ENCODE data around the gene DLG1. TPM values are rescaled to one million over a fixed set of nuclear protein-coding genes. Genes with fewer than 3 reads are reported as not detected.

Gene DLG1
- total and polyA plus RNA-seq, 2 experiments from 2014 or later = 54.8 to 128 TPM

DNA sequence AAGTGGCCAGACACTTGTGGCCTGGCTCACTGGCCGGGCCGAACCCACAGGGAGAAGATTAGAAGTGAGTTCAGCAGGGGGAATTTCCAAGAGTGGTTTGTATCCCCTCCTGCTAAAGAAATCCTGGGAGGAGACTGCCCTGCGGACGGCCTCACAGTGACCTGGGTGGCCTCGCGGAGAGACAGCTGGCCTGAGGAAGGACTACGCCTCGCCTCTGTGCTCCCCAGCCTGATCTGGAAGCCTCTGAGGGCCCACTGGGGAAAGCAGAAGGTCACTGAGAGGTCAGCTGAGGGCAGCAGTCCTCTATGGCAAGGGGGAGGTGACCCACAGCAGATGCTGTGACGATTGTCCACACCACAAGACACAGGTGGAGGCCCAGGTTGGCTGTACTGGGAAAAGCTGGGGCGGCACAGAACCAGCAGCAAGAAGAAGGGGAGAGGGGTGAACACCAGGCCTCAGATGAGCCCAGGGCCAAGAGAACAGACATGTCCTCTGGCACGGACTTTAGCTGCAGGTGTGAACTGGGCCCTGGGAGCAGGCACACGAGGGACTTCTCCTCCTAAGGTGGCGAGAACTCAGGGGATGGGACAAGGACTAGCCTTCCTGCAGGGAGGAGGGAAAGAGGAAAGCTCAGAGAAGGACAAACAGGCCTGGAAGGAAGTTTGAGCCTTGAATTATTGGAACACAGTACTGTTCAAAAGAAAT lies 37.2 kb upstream of the DLG1 start:
- TF ChIP-seq, protein P1, sequence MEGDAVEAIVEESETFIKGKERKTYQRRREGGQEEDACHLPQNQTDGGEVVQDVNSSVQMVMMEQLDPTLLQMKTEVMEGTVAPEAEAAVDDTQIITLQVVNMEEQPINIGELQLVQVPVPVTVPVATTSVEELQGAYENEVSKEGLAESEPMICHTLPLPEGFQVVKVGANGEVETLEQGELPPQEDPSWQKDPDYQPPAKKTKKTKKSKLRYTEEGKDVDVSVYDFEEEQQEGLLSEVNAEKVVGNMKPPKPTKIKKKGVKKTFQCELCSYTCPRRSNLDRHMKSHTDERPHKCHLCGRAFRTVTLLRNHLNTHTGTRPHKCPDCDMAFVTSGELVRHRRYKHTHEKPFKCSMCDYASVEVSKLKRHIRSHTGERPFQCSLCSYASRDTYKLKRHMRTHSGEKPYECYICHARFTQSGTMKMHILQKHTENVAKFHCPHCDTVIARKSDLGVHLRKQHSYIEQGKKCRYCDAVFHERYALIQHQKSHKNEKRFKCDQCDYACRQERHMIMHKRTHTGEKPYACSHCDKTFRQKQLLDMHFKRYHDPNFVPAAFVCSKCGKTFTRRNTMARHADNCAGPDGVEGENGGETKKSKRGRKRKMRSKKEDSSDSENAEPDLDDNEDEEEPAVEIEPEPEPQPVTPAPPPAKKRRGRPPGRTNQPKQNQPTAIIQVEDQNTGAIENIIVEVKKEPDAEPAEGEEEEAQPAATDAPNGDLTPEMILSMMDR (IDR thresholded peaks at IDR 0.05; ENCODE audit: poor library complexity) = no peak
- TF ChIP-seq EZH2 (IDR thresholded peaks at IDR 0.05; ENCODE audit: borderline replicate concordance) (no peak), EZH2phosphoT487 (IDR thresholded peaks at IDR 0.05; ENCODE audit: low read depth, severe bottlenecking, unreplicated experiment) (no peak)
- H3K9me3 ChIP-seq (ENCODE audit: low read depth) = no peaks in the 10 kb centered on the region
- H3K9me2 ChIP-seq (replicated peaks; ENCODE audit: insufficient read depth) = no peaks in the 10 kb centered on the region
- H4K20me1 ChIP-seq (ENCODE audit: insufficient read depth, poor library complexity, severe bottlenecking) = no peaks in the 10 kb centered on the region
- no peak overlapping the region for H3K4me2 ChIP-seq
- 76% methylated on average over 11 of the region's 13 CpGs for WGBS (ENCODE audit: low lambda C conversion rate, missing lambda C conversion rate)
- no peak for DNase-seq (ENCODE audit: low spot score)
- H3K36me3 ChIP-seq (replicated peaks; ENCODE audit: insufficient read depth, low read depth) = no peaks in the 10 kb centered on the region
- no peak overlapping the region for H2AFZ ChIP-seq
- H3K79me2 ChIP-seq = no peaks in the 10 kb centered on the region
- H3K4me3 ChIP-seq = no peak overlapping the region
- peaks cover 26% of the 10 kb centered on the region for H3K4me1 ChIP-seq (ENCODE audit: insufficient read depth)
- no peak overlapping the region for H3K27ac ChIP-seq
- H3K27me3 ChIP-seq = no peaks in the 10 kb centered on the region

DNA sequence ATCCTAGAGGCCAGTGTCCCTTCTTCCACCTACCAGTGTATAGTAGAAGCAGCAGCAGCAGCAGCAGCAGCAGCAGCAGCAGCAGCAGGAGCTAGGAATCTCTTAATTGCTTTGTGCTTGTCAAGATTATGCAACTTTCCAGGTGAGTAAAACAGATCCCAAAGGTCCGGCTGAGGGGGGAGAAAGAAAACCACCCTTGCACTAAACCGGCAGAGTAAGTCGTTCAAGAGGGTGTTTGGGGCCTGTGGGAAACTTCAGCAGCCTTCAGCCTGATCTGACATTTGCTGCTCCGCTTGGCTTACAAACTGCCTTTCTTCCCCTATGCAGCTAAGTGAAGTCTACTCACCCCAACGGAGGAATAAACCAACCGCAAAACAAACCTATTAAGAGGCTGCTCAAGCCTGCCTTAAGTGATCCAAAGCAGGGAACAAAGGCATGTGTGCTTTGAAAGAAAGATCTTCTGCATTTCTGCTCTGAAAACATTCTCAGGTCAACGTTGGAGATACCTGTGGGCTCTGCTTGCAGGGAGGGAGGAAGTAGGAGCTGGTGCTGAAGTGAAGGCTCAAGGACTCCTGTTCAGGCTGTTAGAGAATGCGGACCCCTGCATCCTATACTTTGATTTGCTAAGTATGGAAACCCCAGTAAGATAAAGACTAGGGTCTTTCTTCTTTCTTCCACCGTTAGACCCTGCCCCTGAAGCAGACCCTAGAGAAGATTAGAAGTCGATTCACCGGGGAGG lies 35.7 kb upstream of the DLG1 start:
- Histone ChIP-seq H3K79me2 (no peaks in the 10 kb centered on the region), H4K20me1 (ENCODE audit: insufficient read depth, poor library complexity, severe bottlenecking) (no peaks in the 10 kb centered on the region), H3K9me2 (replicated peaks; ENCODE audit: insufficient read depth) (no peaks in the 10 kb centered on the region), H2AFZ (peak overlapping the region; percentile 40), H3K27me3 (no peaks in the 10 kb centered on the region), H3K9me3 (ENCODE audit: low read depth) (no peaks in the 10 kb centered on the region), H3K4me3 (no peak overlapping the region), H3K36me3 (replicated peaks; ENCODE audit: insufficient read depth, low read depth) (no peaks in the 10 kb centered on the region), H3K4me2 (peak overlapping the region; percentile 14), H3K27ac (peak overlapping the region; percentile 41), H3K4me1 (ENCODE audit: insufficient read depth) (peaks cover 12% of the 10 kb centered on the region)
- 45% methylated on average over 11 of the region's 11 CpGs for WGBS (ENCODE audit: low lambda C conversion rate, missing lambda C conversion rate)
- no peak for TF ChIP-seq EZH2 (IDR thresholded peaks at IDR 0.05; ENCODE audit: borderline replicate concordance)
- TF ChIP-seq, protein P1 (IDR thresholded peaks at IDR 0.05; ENCODE audit: poor library complexity) = no peak
- no peak for TF ChIP-seq EZH2phosphoT487 (IDR thresholded peaks at IDR 0.05; ENCODE audit: low read depth, severe bottlenecking, unreplicated experiment)
- DNase-seq (ENCODE audit: low spot score) = peak; percentile 49

DNA sequence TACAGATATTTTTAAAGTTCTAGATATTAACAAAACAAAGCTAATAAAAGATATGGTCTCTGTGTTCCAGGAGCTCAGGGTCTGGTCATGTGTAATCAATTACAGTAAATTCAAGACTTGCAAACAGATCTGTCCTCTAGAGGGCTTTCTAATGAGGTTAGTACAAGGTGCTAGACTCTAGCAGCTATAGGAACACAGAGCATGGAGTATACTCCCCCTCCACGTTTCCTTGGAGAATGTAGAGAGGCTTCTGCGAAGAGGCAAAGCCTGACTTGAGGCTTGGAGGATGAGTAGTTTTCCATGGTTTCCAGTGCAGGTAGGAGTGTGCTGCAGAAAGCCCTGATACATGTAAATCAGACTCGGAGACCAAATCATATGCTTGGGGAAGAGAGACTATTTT lies 32.7 kb upstream of the DLG1 start:
- no peak for DNase-seq (ENCODE audit: low spot score)
- no peak overlapping the region for H3K27ac ChIP-seq
- no peak overlapping the region for H3K4me3 ChIP-seq
- H3K27me3 ChIP-seq = no peaks in the 10 kb centered on the region
- no peaks in the 10 kb centered on the region for H4K20me1 ChIP-seq (ENCODE audit: insufficient read depth, poor library complexity, severe bottlenecking)
- no peaks in the 10 kb centered on the region for H3K9me2 ChIP-seq (replicated peaks; ENCODE audit: insufficient read depth)
- no peaks in the 10 kb centered on the region for H3K36me3 ChIP-seq (replicated peaks; ENCODE audit: insufficient read depth, low read depth)
- TF ChIP-seq, protein P1 (IDR thresholded peaks at IDR 0.05; ENCODE audit: poor library complexity) = no peak
- TF ChIP-seq EZH2 (IDR thresholded peaks at IDR 0.05; ENCODE audit: borderline replicate concordance) = no peak
- TF ChIP-seq EZH2phosphoT487 (IDR thresholded peaks at IDR 0.05; ENCODE audit: low read depth, severe bottlenecking, unreplicated experiment) = no peak
- no peak overlapping the region for H3K4me2 ChIP-seq
- H2AFZ ChIP-seq = no peak overlapping the region
- H3K9me3 ChIP-seq (ENCODE audit: low read depth) = no peaks in the 10 kb centered on the region
- peaks cover 12% of the 10 kb centered on the region for H3K4me1 ChIP-seq (ENCODE audit: insufficient read depth)
- H3K79me2 ChIP-seq = no peaks in the 10 kb centered on the region
- WGBS (ENCODE audit: low lambda C conversion rate, missing lambda C conversion rate) = 69% methylated on average over 3 of the region's 3 CpGs
